Femur (tissue), 1 donor: ENCODE results near the gene SLC35B4.

Experiments used
- DNase-seq: peaks from one replicate; pipeline ENCODE4 v3.0.0-alpha.2; 2017

The SLC35B4 gene, protein sequence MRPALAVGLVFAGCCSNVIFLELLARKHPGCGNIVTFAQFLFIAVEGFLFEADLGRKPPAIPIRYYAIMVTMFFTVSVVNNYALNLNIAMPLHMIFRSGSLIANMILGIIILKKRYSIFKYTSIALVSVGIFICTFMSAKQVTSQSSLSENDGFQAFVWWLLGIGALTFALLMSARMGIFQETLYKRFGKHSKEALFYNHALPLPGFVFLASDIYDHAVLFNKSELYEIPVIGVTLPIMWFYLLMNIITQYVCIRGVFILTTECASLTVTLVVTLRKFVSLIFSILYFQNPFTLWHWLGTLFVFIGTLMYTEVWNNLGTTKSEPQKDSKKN

GRCh38 chr7:134316539-134317344 is at the start of gene SLC35B4:
SLC35B4 (minus strand) TSS chr7:134316930; CDS start chr7:134316751, 179 bp downstream.
- peak; percentile 99 for DNase-seq

- DNase-seq: no peak
These were observed 49.8 kb upstream of the SLC35B4 start for GRCh38 chr7:134366481-134366880.

GRCh38 chr7:134365341-134366054 is 48.8 kb upstream of the SLC35B4 start:
- DNase-seq: no peak

DNA sequence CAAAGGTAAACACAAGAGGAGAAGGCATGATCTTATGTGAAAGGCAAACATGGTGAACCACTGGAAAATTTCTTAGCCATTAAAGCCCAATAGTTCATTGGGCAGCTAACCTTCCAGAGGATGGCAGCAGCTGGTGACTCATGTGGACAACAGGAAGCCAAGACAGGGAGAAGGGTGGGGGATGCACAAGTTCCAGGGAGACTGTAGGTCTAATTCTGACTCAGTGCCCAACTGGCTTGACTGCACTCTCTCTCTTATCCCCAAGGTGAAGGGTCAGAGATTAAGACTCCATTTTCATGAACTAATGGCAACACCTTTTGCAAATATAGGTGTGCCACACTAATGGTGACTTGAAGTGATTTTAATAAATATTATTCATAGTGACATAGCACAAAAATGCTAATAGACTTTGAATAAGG is 47.9 kb upstream of the SLC35B4 start:
- no peak for DNase-seq

- DNase-seq: no peak
These were observed 46.1 kb upstream of the SLC35B4 start for GRCh38 chr7:134362587-134363483.

GRCh38 chr7:134359787-134360432 is 43.2 kb upstream of the SLC35B4 start:
- DNase-seq: no peak

- DNase-seq: no peak
These were observed 40.8 kb upstream of the SLC35B4 start for GRCh38 chr7:134357486-134357885.

GRCh38 chr7:134356421-134356936 is 39.7 kb upstream of the SLC35B4 start:
- no peak for DNase-seq

- no peak for DNase-seq
These were observed 39.2 kb upstream of the SLC35B4 start for GRCh38 chr7:134355927-134356326.

- DNase-seq: no peak
These were observed 38.3 kb upstream of the SLC35B4 start for GRCh38 chr7:134355004-134355525.

DNA sequence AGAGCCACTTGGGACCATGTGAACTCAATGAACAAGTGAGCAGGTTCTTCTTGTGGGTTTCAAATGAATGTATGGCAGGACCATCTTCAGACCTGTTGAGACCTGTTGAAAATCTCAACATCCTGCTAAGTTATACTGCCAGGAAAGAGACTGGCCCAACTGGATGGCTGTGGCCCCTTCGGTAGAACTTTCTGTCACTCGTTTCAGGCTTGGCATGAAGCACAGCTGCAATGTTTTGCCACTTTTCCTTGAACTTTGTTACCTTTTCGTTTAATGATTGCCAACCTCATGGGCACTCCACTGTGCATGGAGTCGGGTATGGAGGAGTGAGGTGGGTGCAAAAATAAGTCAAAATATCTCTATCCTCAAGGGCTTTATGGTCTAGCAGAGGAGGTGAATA is 36.7 kb upstream of the SLC35B4 start:
- no peak for DNase-seq

DNA sequence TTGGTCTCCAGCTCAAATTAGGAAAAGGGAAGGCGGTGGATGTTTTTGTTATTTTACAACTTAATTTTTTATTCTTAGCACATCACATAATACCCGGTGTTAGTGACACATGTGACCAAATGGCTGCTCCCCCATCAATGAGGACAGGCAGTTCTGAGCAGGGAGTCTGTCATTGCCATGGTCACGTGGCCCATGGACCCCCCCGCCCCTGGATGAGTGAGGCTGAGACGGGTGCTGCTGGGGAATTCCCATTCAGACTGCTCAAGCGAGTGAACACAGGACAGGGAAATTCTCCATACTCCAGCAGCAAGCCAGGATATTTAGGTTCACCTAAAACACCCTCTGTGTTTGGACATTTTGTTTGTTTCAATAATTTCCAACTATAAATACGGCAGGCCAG is 34.7 kb upstream of the SLC35B4 start:
- no peak for DNase-seq

- DNase-seq: no peak
These were observed 34.0 kb upstream of the SLC35B4 start for GRCh38 chr7:134350709-134351108.

DNA sequence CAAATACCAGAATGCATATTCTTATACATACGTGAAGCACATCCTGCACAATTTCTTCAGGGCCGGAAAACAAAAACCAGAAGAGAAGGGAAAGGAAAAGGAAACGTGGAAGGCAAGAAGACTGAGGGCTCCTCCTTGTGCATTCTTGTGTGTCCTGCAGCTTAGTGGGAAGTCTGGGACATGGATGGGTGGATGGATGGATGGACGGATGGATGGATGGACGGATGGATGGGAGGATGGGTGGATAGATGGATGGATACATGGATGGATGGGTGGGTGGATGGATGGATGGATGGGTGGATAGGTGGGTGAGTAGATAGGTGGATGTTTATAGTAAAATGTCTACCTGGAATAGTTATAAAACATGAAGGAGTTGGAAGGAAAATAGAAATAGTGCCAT is 30.8 kb upstream of the SLC35B4 start:
- DNase-seq: no peak

DNA sequence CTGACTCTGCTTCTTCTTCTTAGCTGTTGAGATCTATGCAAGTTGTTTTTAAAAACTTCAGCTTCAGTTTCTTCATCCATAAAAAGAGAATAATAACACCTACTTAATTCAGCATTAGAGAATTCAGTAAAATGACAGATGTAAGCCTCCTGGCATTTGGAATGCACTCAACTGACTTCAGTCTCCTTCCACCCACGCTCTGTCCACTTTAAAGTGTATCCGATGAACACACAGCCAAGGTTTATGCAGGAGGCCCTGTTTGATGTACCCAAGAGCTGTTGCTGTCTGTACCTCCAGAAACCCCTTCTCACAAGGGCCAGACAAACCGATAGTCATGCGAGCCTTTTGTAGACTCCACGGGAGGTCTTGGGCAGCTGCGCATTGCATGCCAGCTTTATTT is 27.1 kb upstream of the SLC35B4 start:
- no peak for DNase-seq

DNA sequence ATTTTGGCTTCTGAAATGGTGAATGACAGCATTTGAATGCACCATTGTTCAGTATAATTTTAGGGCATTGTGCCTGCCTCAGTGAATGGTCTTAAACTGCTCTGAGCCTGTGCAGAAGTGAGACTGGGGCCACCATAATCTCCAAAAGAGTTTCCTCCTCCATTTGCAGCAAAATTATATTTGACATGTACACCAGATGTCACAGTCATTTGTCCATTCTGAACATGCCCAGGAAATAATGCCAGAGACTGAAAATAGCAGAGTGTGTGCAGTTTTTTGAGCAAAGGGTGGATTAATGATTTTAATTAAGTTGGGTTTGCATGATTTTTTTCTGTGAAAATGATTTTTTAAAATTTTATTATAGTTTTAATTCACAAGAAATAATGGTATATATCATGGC is 26.4 kb upstream of the SLC35B4 start:
- DNase-seq: no peak

- no peak for DNase-seq
These were observed 22.7 kb upstream of the SLC35B4 start for GRCh38 chr7:134339475-134339874.

- no peak for DNase-seq
These were observed 21.2 kb upstream of the SLC35B4 start for GRCh38 chr7:134337980-134338379.

DNA sequence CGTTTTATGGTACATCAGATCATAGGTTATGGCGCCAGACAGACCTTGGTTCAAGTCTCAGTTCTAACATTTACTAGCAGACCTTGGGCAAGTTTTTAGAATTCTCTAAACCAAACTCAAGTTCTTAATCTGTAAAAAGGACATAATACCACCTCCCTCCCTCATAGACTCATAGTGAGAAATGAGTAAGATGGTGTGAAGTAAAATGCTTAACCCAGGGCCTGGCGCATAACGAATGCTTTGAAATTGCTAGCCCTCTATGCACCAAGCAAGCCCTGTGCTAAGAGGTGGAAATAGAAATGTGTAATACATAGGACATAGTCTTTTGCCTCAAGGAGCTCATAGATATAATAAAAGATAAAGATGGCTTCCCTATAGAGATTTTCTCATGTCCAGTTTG is 17.7 kb upstream of the SLC35B4 start:
- DNase-seq: no peak

- no peak for DNase-seq
These were observed 17.2 kb upstream of the SLC35B4 start for GRCh38 chr7:134333943-134334342.

DNA sequence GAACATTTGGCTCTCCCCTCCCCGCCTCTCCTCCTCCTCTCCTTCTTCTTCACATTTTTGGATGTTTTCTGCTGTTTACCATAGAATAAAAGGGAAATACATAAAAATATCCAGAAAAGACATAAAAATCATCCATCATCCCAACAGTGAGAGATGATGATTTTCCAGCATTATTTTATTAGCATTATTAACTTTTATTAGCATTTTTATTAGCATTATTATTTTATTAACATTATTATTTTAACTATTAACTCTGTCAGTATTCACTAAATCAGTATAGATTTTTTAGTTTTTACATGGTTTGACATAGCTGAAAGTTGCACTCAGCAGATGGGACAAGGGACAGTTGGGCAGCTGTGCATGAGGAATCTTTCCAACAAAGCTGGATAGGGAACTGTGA is 16.2 kb upstream of the SLC35B4 start:
- no peak for DNase-seq

DNA sequence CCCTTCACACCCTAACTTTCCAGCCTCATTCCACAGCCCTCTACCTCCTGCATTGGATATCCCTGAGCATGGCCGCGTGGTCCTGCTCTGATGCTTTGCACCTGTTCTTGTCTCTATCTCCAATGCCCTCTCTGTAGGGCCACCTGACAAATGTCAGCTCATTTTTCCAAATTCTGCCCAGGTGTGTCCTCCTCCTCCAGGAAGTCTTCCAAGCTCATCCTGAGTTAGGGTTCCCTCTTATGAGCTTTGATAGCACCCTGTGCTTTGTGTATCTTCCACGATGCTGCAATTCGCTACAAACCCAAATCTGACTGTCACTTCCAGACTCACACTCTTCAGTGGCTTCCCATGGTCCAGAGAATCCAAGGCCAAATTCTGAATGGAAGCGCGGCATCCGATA is 14.7 kb upstream of the SLC35B4 start:
- no peak for DNase-seq
